Osteoblast (primary cell): ENCODE results near the gene ADH7. TPM values are rescaled to one million over a fixed set of nuclear protein-coding genes. Genes with fewer than 3 reads are reported as not detected.

Experiments used
- DNase-seq: peaks from one replicate; pipeline ENCODE4 v3.0.0; 2011; ENCODE audit warnings: low spot score, mixed read lengths; ENCODE audit not compliant: insufficient read length; ENCODE audit errors: missing footprints
- H2AFZ ChIP-seq: 2 replicates; pipeline ENCODE4 v1.6.0; 2011; ENCODE audit warnings: mild to moderate bottlenecking, low read length
- H3K27ac ChIP-seq: 2 replicates; pipeline ENCODE4 v1.5.1; 2011; ENCODE audit warnings: mild to moderate bottlenecking, low read depth, low read length, moderate library complexity
- H3K27me3 ChIP-seq: 2 replicates; pipeline ENCODE4 v1.6.0; 2012; ENCODE audit warnings: mild to moderate bottlenecking, control low read depth, inconsistent platforms, low read length, moderate library complexity; ENCODE audit not compliant: insufficient read depth
- H3K36me3 ChIP-seq: 2 replicates; pipeline ENCODE4 v1.5.1; 2011; ENCODE audit warnings: mild to moderate bottlenecking, low read length, control low read depth, moderate library complexity; ENCODE audit not compliant: insufficient read depth
- H3K4me1 ChIP-seq: 2 replicates; pipeline ENCODE4 v1.5.1; 2011; ENCODE audit warnings: mild to moderate bottlenecking, low read length, control low read depth, moderate library complexity; ENCODE audit not compliant: insufficient read depth
- H3K4me2 ChIP-seq: 2 replicates; pipeline ENCODE4 v1.6.0; 2011; ENCODE audit warnings: mild to moderate bottlenecking, low read length; ENCODE audit not compliant: insufficient read depth
- H3K4me3 ChIP-seq: fragments of 200-600 bp; sonication (generic); 3 replicates; pipeline ENCODE4 v1.5.1; 2012; ENCODE audit warnings: mild to moderate bottlenecking, low read length, inconsistent platforms; ENCODE audit not compliant: insufficient read depth
- H3K79me2 ChIP-seq: 2 replicates; pipeline ENCODE4 v1.6.0; 2012; ENCODE audit warnings: mild to moderate bottlenecking, low read length, control low read depth, inconsistent platforms; ENCODE audit not compliant: insufficient read depth
- H3K9me3 ChIP-seq: 2 replicates; pipeline ENCODE4 v1.5.1; 2011; ENCODE audit warnings: low read depth, low read length, control low read depth
- H4K20me1 ChIP-seq: 2 replicates; pipeline ENCODE4 v1.6.0; 2012; ENCODE audit warnings: mild to moderate bottlenecking, low read length, control low read depth; ENCODE audit not compliant: insufficient read depth
- total RNA-seq: library from RNA; depleted of rRNA; stranded (reverse); fragments of >200 nt; gene quantifications from 2 replicates; pipeline ENCODE4 v1.2.3, GENCODE V29; 2012
- TF ChIP-seq, protein P1 (sequence below): IDR thresholded peaks from 2 replicates; pipeline ENCODE4 v1.5.1; 2011; ENCODE audit warnings: mild to moderate bottlenecking, low read depth, low read length, moderate library complexity; ENCODE audit errors: extremely low read depth

Gene ADH7
- total RNA-seq, 1 donor = not detected

DNA sequence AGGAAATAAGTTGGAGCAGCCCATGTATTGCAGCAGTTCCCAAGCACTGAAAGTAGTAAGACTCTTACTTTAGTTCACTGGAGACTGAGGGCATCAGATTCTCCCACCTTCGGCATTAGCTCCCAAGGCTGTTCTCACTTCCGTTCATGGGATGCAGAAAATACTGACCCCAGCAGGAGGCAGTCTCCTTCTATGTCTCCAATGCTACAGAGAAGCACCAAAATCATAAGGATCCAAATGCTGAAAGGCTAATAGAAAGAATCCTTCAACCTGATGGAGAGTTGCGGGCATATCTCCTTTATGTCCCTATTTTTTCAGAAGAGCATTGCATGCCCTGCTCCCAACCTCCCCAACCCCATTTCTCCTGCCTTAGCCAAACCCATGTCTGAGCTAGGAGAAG lies 32.4 kb downstream of the ADH7 start:
- Histone ChIP-seq H3K79me2 (no peaks in the 10 kb centered on the region), H3K27ac (peak overlapping the region; percentile 81), H3K9me3 (no peaks in the 10 kb centered on the region), H4K20me1 (no peaks in the 10 kb centered on the region), H3K4me2 (no peak overlapping the region), H3K27me3 (no peaks in the 10 kb centered on the region), H3K4me3 (no peak overlapping the region), H3K4me1 (peaks cover 23% of the 10 kb centered on the region), H3K36me3 (no peaks in the 10 kb centered on the region), H2AFZ (no peak overlapping the region)
- TF ChIP-seq, protein P1, sequence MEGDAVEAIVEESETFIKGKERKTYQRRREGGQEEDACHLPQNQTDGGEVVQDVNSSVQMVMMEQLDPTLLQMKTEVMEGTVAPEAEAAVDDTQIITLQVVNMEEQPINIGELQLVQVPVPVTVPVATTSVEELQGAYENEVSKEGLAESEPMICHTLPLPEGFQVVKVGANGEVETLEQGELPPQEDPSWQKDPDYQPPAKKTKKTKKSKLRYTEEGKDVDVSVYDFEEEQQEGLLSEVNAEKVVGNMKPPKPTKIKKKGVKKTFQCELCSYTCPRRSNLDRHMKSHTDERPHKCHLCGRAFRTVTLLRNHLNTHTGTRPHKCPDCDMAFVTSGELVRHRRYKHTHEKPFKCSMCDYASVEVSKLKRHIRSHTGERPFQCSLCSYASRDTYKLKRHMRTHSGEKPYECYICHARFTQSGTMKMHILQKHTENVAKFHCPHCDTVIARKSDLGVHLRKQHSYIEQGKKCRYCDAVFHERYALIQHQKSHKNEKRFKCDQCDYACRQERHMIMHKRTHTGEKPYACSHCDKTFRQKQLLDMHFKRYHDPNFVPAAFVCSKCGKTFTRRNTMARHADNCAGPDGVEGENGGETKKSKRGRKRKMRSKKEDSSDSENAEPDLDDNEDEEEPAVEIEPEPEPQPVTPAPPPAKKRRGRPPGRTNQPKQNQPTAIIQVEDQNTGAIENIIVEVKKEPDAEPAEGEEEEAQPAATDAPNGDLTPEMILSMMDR = no peak
- no peak for DNase-seq

DNA sequence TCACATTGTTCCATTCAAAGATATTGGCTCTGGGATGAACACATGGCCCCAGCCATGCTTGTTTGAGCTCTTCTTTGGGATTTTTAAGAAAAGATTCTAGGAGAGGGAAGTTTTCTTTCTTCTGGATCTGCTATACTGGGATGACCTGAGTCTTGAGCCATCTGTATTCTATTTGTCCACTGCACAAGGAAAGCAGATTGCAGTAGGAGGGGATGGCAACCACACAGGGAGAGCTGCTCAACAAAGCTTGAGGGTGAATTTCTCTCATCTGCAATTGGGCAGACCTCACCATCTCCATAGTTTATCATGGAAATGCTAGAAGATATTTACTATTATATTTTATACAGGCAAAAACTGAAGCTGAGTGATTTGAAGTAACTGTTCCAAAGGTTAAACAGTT lies 34.3 kb downstream of the ADH7 start:
- TF ChIP-seq, protein P1 = no peak
- H3K4me2 ChIP-seq = no peak overlapping the region
- DNase-seq = no peak
- peaks cover 26% of the 10 kb centered on the region for H3K4me1 ChIP-seq
- no peak overlapping the region for H2AFZ ChIP-seq
- H3K27ac ChIP-seq = no peak overlapping the region
- no peaks in the 10 kb centered on the region for H3K27me3 ChIP-seq
- H3K36me3 ChIP-seq = no peaks in the 10 kb centered on the region
- H3K4me3 ChIP-seq = no peak overlapping the region
- no peaks in the 10 kb centered on the region for H3K9me3 ChIP-seq
- H3K79me2 ChIP-seq = no peaks in the 10 kb centered on the region
- no peaks in the 10 kb centered on the region for H4K20me1 ChIP-seq

DNA sequence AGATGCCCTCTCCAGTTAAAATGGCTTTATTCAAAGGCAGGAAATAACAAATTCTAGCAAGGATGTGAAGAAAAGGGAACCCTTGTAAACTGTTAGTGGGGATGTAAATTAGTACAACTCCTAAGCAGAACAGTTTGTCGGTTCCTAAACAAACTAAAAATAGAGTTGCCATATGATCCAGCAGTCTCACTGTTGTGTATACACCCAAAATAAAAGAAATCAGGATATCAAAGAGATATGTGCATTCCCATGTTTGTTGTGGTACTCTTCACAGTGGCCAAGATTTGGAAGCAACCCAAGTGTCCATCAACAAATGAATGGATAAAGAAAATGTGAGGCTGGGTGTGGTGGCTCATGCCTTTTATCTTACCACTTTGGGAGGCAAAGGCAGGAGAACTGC lies 36.1 kb downstream of the ADH7 start:
- no peak overlapping the region for H3K27ac ChIP-seq
- DNase-seq = no peak
- peaks cover 24% of the 10 kb centered on the region for H3K4me1 ChIP-seq
- no peak overlapping the region for H3K4me2 ChIP-seq
- no peak overlapping the region for H3K4me3 ChIP-seq
- H3K79me2 ChIP-seq = no peaks in the 10 kb centered on the region
- no peaks in the 10 kb centered on the region for H3K9me3 ChIP-seq
- H3K27me3 ChIP-seq = no peaks in the 10 kb centered on the region
- TF ChIP-seq, protein P1 = no peak
- no peak overlapping the region for H2AFZ ChIP-seq
- H4K20me1 ChIP-seq = no peaks in the 10 kb centered on the region
- H3K36me3 ChIP-seq = no peaks in the 10 kb centered on the region

DNA sequence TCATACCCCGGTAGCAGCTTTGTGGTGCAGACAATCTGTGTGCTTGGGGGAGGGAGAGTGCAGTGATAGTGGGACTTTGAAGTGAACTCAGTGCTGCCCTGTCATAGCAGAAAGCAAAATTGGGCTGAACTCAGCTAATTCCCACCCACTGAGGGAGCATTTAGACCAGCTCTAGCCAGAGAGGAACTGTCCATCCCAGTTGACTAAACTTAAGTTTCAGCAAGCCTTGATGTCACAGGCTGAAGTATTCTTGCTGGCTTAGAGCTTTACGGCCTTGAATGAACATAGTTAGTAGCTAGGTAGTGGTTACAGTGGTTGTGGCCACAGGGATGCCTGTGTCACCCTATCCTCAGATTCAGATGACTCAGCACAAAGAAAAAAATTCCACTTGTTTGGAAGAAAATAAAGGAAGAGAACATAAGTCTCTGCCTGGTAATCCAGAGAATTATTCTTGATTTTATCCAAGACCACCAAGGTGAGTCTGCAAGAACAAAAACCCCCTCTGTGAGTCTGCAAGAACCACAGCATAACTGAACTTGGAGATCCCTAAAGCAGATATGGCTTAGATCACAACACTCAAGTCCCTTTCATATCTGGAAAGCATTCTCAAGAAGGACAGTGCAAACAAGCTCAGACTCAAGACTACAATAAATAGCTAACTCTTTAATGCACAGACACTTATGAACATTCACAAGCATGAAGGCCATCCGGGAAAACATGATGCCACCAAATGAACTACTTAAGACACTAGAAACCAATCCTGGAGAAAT lies 39.4 kb downstream of the ADH7 start:
- Histone ChIP-seq H3K27ac (peak overlapping the region; percentile 60), H3K4me2 (peak overlapping the region; percentile 46)
- no peak for DNase-seq

More for the DNA sequence above, 39.4 kb downstream of the ADH7 start:
- H3K4me3 ChIP-seq = peak overlapping the region; percentile 1
- no peaks in the 10 kb centered on the region for H3K27me3 ChIP-seq
- no peaks in the 10 kb centered on the region for H3K9me3 ChIP-seq
- no peaks in the 10 kb centered on the region for H4K20me1 ChIP-seq
- TF ChIP-seq, protein P1 = no peak
- no peaks in the 10 kb centered on the region for H3K79me2 ChIP-seq
- no peak overlapping the region for H2AFZ ChIP-seq
- peaks cover 14% of the 10 kb centered on the region for H3K4me1 ChIP-seq
- no peaks in the 10 kb centered on the region for H3K36me3 ChIP-seq
